GM21390 (cell line): ENCODE results near the gene HIPK2.
"Not testable (repeated sequence)": the region's sequence is repeated elsewhere in the genome, so short reads cannot be mapped to it uniquely, and the experiment has no call there.

ENCODE experiments used
- ATAC-seq: cut with Tn5 transposase; IDR thresholded peaks from one replicate; pipeline ENCODE4 v1.9.1; 2021; ENCODE audit not compliant: unreplicated experiment

Gene HIPK2

DNA sequence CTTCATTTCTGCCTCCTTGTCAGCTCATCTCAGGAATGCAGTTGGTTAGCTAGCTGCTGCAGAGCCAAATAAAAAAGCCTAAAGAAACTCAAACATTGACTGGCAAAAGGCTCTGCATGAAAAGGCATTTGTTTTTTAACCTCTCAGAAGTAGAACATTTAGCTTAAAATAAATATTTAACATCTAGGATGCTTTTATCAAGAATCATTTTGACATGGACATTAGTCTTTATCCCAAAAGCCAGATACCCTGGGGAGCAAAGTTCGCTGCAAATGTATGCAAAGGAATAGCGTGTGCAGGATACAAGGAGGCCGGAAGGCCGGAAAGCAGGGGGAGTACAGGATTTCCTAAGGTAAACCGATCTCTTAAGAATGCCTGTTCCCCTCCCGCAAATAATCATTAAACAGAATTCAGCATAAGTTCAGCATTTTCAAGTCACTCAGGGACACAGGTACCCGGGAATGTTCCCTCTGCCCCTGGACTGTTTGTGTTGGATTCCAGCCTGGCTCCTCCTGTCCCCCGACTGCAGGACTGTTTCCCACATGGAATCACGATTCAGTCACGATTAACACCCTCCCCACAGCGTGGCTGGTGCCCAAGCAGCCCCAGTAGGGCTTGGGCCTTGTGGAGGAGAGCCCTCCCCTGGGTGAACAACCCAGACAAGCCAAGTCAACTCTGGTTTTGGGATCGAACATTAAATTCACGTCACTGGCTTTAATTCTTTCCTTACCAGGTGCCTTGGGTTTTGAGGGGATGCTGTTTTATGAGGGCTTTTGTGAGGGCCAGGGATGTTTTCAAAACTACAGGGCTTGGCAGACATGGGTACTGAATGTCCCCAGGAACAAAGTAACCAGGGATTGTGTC is 97.8 kb downstream of the HIPK2 start:
- no peak for ATAC-seq

DNA sequence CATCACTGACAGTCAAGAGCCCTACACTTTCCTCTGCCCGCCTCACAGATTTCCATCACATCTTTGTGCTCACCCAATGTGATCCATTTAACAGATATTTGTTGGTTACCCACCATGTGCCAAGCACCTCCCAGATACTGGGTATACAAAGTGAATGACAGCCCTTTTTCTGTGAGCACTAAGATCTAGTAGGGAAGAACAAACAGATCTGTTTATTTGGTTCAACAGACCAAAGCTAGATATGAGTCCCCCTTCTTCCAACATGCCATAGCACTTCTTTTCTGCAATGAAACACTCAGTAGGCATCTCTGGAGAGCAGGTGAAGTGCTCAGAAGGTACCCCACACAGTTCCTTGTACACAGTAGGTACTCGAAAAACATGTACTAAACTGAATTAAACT is 101.4 kb downstream of the HIPK2 start:
- no peak for ATAC-seq

- no peak for ATAC-seq
These were observed 102.4 kb downstream of the HIPK2 start for GRCh38 chr7:139675127-139676125.

- ATAC-seq = no peak
These were observed 103.1 kb downstream of the HIPK2 start for GRCh38 chr7:139674752-139675126.

- no peak for ATAC-seq
These were observed 103.5 kb downstream of the HIPK2 start for GRCh38 chr7:139674341-139674740.

DNA sequence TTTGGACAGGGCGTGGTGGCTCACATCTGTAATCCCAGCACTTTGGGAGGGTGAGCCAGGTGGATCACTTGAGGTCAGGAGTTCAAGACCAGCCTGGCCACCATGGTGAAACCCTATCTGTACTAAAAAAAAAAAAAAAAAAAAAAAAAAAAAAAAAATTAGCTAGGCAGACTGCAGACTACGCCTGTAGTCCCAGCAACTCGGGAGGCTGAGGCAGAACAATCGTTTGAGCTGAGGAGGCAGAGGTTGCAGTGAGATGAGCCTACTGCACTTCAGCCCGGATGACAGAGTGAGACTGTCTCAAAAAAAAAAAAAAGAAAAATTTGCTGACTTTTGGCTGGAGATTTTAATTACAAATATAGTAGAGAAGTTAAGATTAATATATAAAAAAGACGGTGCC is 104.0 kb downstream of the HIPK2 start:
- no peak for ATAC-seq

DNA sequence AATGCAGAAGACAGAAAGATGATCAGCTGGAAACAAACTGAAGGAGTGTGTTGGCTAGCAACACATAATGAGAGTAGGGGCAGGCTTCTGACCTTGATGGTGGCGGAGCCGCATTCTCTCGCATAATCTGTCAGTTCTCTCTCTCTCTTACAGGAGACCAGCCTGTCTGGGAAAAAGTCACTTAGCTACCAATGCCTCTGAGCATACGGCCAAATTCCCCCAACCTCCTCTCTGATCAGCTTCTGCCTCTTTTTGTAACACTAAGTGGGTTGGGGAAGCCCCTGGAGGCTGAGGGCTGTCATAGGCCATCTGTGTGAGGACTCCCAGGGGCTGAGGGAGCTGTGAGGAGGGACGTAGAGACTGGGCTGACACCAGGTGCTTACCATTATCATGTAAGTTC is 104.6 kb downstream of the HIPK2 start:
- peak; percentile 84 for ATAC-seq

GRCh38 chr7:139671967-139672366 is 105.8 kb downstream of the HIPK2 start:
- ATAC-seq = no peak

DNA sequence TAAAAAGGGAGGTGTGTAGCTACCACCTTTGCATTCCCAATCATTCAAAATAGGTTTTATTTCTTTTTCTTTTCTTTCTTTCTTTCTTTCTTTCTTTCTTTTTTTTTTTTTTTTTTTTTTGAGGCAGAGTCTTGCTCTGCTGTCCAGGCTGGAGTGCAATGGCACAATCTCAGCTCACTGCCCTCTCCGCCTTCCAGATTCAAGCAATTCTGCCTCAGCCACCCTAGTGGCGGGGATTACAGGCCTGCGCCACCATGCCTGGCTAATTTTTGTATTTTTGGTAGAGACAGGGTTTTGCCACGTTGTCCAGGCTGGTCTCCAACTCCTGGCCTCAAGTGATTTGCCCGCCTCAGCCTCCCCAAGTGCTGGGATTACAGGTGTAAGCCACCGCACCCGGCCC is 107.1 kb downstream of the HIPK2 start:
- ATAC-seq = not testable (repeated sequence)

GRCh38 chr7:139669106-139670061 is 108.4 kb downstream of the HIPK2 start:
- ATAC-seq = no peak

GRCh38 chr7:139667377-139667776 is 110.4 kb downstream of the HIPK2 start:
- ATAC-seq = no peak

GRCh38 chr7:139666501-139666900 is 111.3 kb downstream of the HIPK2 start:
- ATAC-seq = no peak

DNA sequence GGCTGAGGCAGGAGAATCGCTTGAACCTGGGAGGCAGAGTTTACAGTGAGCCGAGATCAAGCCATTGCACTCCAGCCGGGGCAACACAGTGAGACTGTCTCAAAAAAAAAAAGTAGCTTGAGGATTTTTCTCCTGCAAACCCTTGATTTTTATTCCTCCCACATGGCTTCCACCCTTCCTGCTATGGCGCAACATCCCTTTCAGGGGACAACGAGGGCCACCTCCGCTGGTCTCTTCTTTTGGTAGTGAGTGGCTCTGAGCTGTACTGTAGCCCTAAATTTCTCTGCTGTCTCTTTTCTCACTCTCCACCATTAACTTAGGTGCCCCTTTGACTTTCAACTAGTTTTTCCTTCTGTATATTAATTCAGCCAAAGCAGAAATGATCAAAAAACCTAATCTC is 113.4 kb downstream of the HIPK2 start:
- no peak for ATAC-seq

GRCh38 chr7:139663608-139664177 is 114.1 kb downstream of the HIPK2 start:
- no peak for ATAC-seq

DNA sequence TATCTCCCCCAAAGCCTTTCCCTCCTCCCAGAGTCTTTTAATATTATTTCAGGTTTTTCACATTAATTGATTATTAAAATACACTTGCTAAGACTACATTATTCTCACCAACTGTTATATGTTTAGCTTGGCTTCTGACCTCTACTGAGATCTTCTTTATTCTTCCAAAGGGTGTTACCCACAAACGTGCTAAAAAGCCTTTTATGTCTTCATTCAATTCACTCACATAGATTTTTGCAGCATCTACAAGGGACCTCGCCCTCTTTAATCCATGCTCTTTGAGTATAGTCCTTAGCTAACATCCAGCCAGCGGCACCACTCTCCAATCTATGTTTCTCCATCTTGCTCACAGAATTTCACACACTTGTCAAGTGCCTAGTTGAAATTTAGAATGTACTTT is 115.9 kb downstream of the HIPK2 start:
- no peak for ATAC-seq

- no peak for ATAC-seq
These were observed 116.8 kb downstream of the HIPK2 start for GRCh38 chr7:139661043-139661440.

- ATAC-seq = no peak
These were observed 117.3 kb downstream of the HIPK2 start for GRCh38 chr7:139660317-139661042.

DNA sequence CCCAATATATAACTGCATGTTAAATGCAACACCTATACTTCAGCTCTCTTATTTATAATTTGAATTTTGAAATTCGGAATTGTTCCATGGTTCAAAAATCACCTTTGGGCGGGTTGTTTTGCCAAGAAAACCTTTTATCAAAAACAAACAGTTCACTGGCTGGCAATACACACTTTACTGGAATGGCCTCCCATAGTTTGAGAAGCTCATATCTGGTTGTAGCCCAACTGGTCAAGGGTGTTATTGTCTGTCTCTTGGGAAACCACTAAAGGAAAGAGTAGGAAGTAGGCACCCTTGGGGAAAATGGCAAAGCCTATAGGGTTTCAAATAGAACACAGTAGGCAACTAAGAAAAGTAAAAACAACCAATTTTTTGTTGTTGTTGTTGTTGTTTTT is 117.9 kb downstream of the HIPK2 start:
- no peak for ATAC-seq

DNA sequence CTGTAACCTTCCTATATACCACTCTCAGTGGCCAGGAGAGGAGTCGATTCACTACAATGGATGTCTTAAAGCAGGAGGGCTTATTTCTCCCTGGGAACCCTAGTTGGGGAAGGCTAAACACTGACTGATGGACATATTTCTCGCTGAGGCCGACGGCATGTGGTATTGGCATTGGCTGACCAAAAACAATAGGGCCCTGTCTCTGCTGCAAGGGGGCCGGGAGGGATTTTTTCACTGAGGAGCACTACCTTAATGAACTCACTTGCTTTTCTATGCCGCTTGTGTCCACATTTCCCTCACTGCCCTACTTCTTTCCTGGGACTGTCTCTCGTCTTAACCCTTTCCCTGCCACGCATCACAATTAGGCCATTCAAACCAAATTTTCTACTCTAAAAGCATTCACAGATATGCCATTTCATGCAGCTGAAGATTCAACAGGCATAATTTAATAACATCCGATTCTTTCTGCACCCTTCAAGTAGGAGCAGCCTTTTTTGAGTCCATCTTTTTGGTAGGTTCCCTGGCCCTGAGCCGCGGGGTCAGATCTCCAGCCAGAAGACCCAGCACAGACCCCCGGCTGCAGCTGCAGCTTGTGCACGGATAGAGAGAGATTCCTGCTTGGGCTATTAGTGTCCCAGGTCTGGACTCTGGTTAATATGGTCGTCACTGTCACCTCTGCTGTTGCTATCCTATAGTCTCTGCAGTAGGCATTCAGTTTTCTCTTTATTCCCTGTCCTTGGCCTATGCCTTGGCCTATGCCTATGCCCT is 118.7 kb downstream of the HIPK2 start:
- no peak for ATAC-seq
